GM20431 (cell line): ENCODE measurements around the gene PRDX2.

Source experiments
- in situ Hi-C: fragments of 300-500 bp; cut with MseI, MboI; formaldehyde crosslinking; loops from one replicate; pipeline ENCODE4 v1.15.0; 2020; ENCODE audit warnings: low sequenced_read_pairs; ENCODE audit not compliant: unreplicated experiment

Gene PRDX2

DNA sequence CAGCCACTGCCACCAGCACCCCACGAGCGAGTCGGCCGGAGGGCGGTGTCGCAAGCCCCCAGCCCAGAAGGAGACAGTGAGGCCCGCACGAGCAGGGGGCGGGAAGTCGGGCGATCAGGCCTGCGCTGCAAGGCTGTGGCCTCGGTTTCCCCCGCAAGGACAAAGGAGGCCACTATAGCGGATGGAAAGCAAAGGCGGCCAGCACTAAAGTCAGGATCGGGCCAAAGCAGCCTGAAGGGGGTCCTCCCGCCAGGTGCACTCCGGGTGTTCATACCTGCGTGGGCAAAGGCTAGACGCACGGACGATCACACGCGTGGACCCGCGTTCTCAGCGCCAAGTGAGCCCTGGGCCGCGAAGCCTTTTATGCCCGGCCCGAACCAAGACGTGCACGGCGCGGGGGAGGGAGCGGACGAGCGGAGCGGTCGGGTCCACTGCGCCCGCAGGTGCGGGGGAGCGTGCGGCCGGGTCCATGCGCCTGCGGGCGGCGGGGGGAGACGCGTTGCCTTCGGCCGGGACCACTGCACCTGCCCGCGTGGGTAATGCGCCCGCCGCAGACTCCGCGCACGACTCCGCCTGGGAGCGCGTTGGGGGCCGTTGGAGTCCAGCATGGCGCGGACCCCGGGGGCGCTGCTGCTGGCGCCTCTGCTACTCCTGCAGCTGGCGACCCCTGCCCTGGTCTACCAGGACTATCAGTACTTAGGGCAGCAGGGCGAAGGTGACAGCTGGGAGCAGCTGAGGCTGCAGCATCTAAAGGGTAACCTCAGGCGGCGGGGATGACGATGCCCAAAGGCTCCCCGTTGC lies at the start of gene PRDX2, which contains the start of gene THSD8:
Gene PRDX2, minus strand, starts transcription at position 335 of the 801 bp plus-strand sequence. CDS start 539 bp downstream, outside the sequence.
Gene THSD8, plus strand, starts transcription at position 604 of the 801 bp plus-strand sequence. Its CDS starts 3 bp downstream, at position 607.
- in situ Hi-C loops: no loop called here

DNA sequence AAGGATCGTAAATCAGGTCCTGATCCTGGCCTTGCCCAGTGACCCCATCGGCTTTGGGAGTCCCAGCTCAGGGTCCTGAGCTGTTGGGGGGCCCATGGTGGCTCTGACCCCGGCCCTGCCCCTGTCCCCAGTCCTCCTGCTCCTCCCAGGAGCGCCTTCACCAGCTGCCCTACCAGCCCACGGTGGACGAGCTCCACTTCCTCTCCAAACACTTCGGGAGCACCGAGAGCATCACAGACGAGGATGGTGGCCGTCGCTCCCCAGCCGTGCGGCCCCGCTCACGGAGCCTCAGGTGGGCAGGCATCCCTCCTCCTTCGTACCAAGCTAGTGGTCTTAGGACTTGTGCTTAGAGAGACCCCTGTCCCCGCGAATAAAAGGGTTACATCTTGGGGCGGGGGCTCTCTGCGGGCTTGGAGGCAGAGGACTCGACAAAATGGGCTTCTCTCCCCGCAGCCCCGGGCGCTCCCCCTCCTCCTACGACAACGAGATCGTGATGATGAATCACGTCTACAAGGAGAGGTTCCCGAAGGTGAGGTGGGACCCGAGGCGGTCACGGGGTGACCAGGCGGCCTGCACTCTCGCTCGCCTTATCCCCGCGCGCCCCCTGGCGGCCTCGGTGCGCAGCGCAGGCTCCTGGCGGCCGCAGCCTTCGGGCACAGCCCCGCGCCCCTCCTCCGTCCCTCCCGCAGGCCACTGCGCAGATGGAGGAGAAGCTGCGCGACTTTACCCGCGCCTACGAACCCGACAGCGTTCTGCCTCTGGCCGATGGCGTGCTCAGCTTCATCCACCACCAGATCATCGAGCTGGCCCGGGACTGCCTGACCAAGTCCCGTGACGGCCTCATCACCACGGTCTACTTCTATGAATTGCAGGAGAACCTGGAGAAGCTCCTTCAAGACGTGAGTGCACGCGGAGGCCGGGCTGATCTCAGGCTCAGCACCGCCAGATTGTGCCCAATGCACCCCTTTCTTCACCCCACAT lies 45.8 kb upstream of the PRDX2 start:
- in situ Hi-C loops: loop anchor here (10.0 kb wide), 1 partner anchor 93 kb away; the partner anchor contains the start of gene BEST2

DNA sequence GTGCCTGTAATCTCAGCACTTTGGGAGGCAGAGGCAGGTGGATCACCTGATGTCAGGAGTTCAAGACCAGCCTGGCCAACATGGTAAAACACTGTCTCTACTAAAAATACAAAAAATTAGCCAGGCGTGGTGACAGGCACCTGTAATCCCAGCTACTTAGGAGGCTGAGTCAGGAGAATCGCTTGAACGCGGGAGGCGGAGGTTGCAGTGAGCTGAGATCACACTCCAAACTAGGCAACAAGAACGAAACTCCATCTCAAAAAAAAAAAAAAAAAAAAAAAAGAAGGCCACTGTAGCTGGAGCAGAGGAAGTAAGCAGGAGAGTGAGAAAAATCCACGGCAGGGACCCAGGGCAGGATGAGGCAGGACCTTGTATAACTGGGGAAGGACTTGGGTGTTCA lies 45.0 kb upstream of the PRDX2 start:
- in situ Hi-C loops: loop anchor here (10.0 kb wide), 1 partner anchor 92 kb away; the partner anchor contains the start of gene BEST2

DNA sequence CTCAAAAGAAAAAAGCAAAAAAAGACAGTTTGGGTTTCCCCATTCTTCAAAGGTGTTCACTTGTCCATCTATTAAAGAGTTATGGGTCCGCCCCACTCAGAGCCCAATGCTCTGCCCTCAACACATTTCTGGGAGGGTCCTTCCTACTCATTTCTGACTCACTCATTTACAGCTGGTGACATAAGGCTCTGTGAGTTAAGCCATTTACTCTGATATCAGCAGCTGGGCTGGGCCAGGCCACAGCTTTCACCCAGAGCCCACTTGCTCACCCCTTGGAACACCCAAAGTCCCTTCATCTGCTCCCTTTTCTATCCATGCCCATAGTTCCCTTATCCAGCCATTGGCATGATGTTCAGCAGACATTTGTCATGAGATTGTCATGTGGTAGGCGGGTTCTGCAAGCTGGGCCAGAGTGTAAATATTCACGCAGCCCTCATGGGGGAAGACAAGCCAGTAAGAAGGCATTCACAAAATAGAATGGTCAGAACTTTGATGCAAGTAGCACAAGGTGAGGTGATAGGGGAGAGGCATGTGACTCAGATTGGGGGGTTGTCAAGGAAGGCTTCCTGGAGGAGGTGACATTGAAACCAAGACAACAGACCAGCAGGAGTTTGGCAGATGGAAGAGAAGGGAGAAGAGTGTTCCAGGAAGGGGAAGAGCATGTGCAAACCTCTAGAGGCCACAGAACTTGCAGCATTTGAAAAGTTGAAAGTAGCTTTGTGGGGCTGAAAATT lies 42.6 kb upstream of the PRDX2 start:
- in situ Hi-C loops: loop anchor here (10.0 kb wide), 1 partner anchor 89 kb away; the partner anchor contains the start of gene BEST2

DNA sequence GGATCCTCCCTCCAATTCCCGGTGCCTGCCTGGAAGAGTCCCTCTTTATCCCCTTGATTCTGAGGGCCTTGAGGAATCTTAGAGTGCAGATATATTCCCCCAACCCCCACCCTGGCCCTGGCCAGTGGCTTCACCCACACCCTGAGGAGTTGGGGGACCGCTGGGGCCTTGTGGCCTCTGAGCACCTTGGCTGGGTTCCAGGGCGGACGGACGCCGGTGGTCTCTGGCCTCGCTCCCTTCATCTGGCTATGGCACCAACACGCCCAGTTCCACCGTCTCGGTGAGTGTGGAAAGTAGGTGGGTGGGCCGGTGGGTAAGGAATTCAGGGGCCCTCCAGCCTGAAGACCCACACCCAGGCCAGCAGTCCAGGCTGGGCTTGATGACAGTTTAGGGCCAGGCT lies 41.7 kb upstream of the PRDX2 start:
- in situ Hi-C loops: loop anchor here (10.0 kb wide), 1 partner anchor 89 kb away; the partner anchor contains the start of gene BEST2

DNA sequence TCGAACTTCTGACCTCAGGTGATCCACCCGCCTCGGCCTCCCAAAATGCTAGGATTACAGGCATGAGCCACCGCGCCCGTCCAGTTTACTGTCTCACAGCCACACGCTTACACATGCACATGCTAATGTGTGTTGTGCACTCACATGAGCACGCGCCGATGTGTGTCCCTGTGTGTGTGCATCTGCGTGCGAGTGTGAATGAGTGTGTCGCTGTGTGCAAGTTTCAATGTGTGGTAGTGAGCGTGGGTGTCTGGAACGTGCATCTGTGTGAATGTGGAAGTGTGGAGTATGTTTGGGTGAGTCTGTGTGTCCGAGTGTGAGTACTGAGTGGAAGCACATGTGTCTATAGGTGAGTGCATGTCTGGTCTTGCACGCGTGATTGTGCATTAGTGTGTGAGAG lies 40.9 kb upstream of the PRDX2 start:
- in situ Hi-C loops: loop anchor here (10.0 kb wide), 1 partner anchor 88 kb away; the partner anchor contains the start of gene BEST2

DNA sequence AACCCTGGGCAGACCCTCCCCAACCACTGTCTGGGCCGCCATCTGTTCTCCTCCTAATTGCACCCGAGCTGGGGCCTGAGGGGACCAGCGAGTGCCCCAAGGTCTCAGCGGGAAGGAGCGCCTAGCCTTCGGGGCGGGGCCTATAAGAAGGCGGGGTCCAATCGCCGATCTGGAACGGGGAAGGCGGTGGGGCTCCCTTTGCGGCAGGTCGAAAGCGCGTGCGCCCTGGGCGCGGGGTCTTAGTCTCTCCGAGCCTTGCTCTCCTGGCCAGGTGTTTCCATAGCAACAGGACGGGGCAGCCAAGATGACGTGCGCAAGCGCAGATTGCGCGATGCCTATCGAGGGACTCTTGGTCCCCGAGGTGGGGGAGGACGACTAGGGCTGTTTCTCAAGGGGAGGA lies 39.5 kb upstream of the PRDX2 start:
- in situ Hi-C loops: loop anchor here (10.0 kb wide), 1 partner anchor 86 kb away; the partner anchor contains the start of gene BEST2

DNA sequence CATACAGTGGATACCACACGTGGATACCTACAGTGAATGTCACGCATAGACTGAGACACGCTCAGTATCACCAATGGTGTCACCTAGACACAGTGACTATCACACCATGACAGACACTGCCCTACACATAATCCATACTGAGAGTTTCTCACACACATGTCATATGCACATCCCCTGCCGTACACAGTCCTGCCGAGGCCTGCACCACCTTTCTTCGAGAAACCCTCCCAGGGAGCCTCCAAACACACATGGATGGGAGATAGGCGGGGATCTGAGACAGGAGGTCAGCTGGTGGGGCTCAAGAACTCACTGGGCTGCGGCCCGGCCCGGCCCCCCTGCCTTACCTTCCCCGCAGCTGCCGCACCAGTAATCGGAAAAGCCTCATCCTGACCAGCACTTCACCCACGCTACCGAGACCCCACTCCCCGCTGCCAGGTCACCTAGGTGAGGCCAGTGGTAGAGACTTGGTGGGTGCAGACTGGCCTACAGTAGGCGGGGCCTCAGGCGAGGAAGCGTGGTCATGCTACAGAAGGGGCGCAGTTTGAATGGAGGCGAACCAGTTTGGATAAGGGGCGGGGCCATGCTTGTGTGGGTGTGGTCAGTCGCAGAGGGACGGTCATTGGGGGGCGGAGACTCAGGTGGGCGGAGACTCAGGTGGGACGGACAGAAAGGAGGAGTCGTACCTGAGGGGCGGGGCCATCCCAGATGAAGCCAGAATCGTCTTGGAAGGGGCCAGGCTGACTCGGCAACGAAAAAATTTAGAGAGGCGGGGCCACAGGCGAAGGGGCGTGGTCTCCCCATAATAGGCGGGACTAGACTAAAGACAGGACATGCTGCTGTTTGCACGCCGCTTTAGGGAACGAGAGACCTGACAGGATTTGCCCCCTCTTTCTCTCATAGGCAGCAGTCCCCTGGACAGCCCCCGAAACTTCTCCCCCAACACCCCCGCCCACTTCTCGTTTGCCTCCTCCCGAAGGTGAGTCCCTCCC lies 38.8 kb upstream of the PRDX2 start:
- in situ Hi-C loops: loop anchor here (10.0 kb wide), 1 partner anchor 86 kb away; the partner anchor contains the start of gene BEST2

DNA sequence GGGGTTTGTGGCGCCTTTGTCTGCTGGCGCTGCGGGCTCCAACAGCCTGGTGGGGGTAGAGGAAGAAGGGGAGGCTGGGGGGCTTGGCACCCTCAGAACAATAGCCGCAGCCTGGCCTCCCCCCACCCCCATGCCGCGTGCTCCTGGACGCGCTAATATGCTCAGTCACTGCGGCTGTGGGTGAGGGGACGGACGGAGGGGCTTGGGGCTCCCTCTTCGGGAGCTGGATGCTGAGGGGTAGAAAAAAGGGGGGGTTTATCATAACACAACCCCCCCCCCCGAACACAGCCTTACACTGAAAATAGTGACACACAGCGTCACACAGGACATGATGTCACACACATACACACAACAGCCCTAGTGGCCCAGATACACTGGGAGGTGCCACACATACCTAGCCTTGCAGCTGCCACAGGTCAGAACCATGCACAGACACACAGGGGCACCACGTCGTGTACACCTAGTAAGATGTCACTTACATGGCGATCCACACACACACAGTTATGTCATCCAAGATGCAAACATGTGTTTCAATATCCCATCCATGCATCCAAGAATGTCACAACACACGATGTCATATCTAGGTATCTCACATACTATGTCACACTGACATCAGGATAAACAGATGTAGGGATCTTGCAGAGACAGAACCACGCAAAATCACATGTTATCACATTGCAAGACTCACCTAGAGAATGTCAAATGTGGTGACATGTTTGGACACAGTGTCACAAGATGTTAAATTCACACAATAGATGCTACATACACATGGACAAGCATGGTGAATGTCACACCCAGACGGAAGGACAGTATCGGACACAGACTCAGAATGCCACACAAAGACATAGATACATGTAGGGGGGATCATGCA lies 37.5 kb upstream of the PRDX2 start:
- in situ Hi-C loops: no loop called here

DNA sequence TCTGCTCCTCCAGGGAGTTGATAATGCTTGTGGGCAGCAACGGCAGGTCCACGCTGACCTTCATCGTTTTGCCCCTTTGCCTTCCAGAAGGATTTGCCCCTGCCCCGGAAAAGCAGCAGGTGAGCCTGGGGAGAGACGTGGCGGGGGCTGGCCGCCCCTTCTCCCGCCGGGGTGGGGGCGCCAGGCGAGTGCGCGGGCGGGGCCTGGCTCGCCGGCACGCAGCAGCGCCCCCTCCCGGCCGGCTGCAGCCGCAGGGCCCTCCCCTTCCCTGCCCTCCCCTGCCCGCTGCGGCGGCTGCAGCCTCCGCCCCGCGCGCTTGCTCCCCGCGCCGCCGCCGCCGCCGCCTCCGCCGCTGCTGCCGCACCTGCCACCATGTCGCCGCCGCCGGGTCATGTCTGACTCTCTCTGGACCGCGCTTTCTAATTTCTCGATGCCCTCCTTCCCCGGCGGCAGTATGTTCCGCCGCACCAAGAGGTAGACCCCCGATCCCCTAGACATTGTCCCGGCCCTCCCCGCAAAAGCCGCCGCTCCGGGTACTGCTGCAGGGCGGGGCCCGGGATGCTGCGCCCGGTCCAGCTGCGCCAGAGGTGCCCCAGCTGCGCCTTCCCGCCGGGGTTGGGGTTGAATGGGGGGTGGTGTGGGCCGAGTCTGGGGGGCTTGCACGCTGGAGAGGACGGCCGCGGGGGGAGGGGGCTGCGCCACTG lies 36.7 kb upstream of the PRDX2 start, which contains the start of gene MAST1:
Gene MAST1, plus strand, starts transcription at position 334 of the 704 bp plus-strand sequence. Its CDS starts 58 bp downstream, at position 392.
- in situ Hi-C loops: no loop called here

DNA sequence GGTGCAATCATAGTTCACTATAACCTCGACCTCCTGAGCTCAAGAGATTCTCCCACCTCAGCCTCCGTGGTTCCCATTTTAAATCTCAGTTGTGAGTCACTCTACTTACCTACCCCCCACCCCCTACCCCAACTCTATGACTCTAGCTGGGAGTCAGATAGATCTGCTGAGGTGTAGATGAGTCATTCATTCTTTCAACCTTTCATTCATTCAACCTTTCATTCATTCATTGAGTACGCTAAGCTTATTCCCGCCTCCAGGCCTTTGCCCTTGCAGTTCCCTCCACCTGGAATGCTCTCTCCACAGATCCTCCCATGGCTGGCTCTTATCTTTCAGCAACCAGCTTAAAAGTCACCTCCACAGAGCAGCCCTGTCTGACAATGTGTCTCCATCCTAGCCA lies 35.6 kb upstream of the PRDX2 start:
- in situ Hi-C loops: no loop called here

DNA sequence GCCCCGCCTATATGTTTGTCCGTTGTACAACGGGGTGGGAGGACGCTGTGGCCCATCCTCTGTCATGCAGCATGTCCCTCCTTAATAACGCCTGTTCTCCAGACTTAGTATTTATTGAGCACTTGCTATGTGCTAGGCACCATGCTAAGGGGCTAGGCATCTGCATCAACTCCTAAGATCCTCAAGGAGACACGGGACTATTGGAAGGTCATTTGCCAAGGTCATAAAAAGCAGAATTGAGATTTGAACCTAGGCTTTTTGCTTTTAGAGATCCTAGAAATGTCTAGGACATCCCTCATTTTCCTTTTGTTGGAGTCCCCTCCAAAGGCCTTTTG lies 34.9 kb upstream of the PRDX2 start:
- in situ Hi-C loops: no loop called here

DNA sequence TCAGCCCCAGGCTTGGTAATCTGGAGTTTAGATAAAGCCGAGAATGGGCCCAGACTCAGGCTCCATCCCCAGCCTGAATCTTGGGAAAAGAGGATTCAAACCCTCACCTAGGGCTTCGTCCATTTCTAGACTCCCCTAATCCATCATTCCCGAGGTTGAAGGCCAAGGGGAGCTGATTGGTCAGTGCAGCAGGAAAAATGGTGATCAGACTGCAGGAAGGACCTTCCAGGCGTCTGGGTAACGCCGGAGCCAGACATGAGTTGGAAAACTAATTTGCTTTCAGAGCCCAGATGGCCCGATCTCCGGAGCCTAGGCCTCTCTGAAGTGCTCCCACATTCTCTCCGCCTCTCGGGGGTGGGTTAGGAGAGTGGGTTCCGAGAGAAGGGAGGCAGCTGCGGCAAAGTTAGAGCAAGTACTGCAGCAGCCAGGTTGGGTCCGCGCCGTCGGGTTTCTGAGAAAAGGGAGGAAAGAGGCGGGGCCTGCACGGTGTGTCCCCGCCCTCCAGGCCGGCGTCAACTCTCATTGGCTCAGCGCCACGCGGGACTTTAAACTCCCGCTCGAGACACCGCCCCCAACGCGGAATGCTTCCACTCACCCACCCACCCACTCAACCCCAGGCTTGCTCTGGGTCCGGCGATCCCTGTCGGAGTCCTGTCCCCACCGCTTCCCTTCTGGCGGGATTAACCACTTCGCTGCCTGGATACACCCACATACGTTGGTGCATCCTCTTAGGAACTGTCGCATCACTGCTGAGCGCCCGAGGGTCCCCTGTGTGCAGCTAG lies 33.6 kb upstream of the PRDX2 start:
- in situ Hi-C loops: no loop called here

DNA sequence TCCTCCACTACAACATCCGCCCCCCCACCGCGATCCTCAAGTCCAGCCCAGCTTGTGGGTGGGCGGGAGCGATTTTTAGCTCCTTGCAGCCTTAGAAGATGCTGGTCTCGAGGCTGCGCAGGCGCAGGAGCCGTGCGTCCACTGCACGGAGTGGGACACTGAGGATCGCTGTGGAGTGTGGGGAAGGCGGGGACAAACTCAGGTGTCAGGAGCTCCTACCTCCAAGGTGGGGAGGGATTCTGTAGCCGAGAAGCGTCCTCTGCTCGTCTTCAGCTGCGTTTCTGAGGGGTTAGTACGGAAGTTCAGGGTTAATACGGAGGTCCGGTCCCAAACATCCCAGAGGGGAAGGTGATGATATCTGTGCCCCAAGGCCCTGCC lies 33.0 kb upstream of the PRDX2 start, which contains the start of gene RTBDN:
Gene RTBDN, minus strand, starts transcription at position 14 of the 378 bp plus-strand sequence. CDS start 4,600 bp downstream, outside the sequence.
- in situ Hi-C loops: no loop called here

DNA sequence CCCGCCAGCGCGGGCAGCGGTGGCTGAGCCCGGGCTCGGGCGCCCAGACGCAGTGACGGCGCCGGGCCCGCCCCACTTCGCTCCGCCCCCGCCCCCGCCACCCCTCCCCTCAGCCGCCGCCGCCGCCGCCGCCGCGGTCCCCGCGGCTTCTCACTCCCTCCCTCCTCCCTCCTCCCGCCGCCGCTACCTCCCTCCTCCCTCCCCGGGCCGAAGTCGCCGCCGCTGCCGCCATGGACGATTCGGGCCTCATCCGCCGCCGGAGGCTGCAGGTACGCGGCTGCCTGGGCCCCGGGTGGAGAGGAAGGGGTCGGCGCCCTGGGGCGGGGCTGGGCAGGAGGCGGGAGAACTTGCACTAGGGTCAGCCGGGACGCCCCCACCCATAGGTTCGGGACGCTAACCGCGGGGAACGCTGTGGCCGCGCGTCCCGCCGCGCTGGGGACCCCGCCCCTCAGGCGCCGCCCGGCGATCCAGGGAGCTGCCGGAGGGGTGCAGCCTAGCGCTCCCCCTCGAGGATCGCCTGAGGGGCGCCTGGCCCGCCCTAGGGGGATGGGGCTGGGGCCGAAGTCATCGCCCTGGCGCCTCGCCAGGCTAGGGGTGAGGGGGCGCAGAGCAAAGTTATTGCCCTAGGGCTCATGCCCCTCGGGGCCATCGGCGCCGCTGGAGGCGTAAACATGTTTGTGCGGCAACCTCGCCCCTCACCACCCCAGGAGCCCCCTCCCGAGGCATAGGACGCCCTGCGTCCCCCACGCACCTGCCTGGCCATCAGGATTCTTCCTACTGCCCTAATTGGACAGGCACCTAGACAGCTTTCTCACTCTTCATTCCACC lies 32.4 kb upstream of the PRDX2 start:
- in situ Hi-C loops: no loop called here
